Stimulated activated CD8-positive, alpha-beta memory T cell treated with anti-CD3 and anti-CD28 coated beads, Interleukin-15, amount 100 ng/mL, for 1 hour (primary cell): ENCODE measurements around the gene RXRA.

Source experiments
- DNase-seq: peaks from one replicate; pipeline ENCODE4 v3.0.0-alpha.2; 2020; ENCODE audit warnings: low read depth

The RXRA gene

DNA sequence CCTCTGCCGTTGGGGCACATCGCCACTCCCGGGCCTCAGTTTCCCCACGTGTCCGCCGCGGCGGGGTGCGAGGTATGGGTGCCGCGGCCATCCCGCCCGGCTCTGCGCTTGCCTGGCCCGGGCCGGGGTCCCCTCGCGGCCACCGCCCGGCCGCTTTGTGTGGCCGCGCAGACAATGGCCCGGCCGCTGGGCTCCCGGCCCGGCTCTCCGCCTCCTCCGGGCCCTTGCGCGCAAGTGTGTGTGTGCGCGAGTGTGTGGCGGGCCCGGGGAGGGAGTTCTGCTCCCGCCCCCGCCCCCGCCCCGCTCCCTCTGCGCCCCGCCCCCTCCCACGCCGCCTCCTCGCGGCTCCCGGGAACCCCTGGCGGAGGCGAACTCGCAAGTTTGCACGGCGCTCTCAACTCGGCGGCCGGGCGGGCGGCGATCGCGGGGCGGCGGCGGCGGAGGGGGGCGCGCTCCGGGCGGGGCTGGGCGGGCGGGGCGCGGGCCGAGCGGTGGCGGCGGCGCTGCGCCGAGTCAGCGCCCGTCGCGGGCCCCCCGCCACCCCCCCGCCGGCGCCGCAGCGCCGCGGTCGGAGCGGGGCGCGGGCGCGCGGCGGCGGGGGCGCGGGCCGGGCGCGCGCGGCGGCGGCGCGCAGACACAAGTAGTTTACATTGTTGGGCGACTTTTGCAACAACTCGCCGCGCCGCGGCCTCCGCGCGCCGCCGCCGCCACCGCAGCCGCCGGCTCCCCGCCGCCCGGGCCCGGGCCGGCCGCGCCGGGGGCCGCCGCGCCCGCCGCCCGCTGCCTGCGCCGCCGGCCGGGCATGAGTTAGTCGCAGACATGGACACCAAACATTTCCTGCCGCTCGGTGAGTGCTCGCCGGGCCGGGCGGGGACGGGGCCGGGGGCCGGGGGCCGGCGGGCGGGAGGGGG, at the start of gene RXRA:
TSS of gene RXRA (plus strand) at position 643 of the 911 bp plus-strand sequence. CDS start at position 820, 177 bp downstream.
- peak; percentile 30 for DNase-seq

GRCh38 chr9:134278286-134278685, 48.0 kb upstream of the RXRA start:
- no peak for DNase-seq

- no peak for DNase-seq
Observed at GRCh38 chr9:134278974-134279640, 47.1 kb upstream of the RXRA start.

GRCh38 chr9:134282138-134282650, 44.1 kb upstream of the RXRA start:
- no peak for DNase-seq

DNA sequence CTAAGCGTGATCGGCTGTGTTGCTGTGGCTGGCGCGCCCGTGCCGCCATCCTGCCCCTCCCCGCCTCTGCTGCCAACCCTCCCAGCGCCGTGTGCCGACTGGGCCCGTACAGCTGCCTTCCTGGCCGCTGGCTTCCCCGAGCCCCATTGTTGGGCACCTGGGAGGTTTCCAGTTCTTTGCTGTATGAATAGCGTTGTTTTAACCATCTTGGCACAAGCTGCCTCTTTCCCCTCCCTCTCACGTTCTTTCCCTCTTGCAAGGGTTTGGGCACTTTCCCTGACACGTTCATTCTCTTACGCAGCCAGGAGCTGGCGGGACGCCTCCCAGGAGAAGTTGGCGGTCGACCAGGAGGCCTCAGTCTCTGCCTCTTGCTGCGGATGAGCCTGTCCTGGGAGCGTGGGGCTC, 43.1 kb upstream of the RXRA start:
- DNase-seq, result no peak

- DNase-seq, result no peak
Observed at GRCh38 chr9:134283692-134284265, 42.5 kb upstream of the RXRA start.

DNA sequence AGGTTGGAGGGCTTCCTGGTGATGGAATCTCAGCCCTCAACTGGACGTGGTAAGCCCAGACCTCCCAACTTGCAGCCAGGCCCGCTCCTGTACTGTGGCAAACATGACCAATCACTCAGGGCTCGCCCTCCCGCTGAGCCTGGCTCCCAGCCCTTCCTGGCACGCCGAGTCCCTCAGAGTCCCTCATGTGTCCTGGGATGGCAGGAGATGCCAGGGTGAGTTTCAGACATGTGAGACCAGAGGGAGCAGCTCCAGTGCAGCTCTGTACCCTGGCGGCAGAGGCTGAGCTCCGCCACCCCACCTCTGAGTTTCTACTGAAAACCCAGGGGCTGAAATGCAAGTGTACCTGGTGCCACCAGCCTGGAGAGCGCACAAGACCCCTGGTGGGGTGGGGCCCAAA, 42.0 kb upstream of the RXRA start:
- no peak for DNase-seq

DNA sequence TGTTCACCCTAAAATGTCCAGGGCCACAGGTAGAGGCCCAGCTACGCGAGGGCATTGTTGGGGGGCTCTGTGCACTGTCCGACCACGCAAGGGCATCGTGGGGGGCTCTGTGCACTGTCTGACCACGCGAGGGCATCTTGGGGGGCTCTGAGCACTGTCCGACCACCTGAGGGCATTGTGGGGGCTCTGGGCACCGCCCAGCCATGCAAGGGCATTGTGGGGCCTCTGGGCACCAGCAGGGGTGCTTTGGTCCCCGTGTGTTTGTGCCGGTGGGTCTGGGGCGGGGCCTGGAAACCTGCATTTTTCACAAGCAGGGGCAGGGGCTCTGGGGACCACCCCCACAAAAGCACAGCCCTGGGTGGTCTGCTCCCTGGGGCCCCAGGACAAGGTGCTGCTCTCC, 41.5 kb upstream of the RXRA start:
- DNase-seq, result no peak

- DNase-seq, result no peak
Observed at GRCh38 chr9:134285215-134285845, 40.9 kb upstream of the RXRA start.

GRCh38 chr9:134286471-134287245, 39.6 kb upstream of the RXRA start:
- DNase-seq, result no peak

GRCh38 chr9:134287591-134288491, 38.4 kb upstream of the RXRA start:
- DNase-seq, result no peak

DNA sequence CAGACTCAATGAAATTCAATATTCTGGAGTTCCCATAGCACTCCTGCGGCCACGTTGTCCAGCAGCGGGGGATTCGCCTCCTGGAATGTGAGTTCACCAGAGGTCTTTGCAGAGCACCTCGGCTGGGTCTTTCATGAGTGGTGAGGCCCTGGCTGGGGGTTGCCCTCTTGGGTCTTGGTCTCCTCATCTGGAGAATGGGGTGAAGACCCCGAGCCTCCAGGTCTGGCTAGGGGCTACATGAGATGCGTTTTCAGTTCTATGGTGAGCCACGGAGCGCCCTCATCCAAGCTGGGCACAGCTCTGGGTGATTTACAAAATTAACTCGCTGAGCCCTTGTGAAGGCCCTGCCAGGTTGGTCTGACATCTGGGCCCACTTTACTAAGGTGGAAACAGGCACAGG, 37.5 kb upstream of the RXRA start:
- DNase-seq, result no peak

DNA sequence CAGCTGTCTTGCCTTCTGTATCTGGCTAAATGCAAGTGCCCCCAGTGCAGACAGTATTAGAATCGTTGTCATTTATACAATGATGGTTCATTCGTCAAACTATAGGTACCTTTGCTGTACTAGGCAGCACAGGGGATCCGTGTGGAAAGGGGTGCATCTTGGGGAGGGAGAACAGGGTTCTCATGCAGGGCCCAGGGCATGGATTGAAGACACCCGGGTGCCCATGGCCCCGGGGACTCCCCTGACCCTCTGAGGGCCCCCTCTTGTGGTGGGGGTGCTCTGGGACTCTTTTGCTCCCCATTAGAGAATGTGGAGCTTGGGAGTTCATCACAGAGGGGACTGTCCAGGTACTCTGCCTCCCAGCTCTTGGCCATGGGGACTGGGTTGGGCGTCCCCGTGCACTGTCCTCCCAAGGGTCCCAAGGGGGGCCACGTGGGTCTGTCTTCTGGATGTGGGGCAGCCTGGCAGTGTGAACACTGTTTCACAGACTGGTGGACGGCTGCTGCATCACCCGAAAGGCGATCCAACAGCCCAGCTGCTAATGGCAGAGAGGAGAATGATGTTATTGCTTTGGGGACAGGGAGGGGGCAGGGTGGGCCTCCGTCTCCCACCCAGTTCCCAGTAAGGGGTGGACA, 36.9 kb upstream of the RXRA start:
- no peak for DNase-seq

GRCh38 chr9:134290603-134291451, 35.4 kb upstream of the RXRA start:
- no peak for DNase-seq

DNA sequence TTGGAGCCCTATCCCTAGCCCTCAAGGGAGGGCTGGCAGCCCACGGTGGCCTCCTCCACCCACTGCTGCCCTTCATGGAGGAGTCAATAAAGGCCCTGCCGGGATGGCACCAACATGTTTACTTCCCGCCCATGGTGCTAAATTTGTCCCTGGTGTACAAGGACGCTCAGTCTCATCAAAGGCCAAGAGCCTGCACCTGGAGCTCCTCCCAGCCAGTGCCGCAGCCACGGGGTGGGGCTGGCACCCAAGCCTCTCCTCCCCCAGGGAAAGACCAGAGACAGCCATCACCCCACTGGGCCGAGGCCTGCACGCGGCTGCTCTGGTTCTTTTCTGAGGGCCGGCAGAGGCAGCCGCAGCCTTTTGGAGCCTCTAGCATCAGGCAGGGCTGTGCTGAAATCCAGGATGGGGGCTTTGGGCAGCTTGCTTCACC, 34.8 kb upstream of the RXRA start:
- DNase-seq, result no peak

DNA sequence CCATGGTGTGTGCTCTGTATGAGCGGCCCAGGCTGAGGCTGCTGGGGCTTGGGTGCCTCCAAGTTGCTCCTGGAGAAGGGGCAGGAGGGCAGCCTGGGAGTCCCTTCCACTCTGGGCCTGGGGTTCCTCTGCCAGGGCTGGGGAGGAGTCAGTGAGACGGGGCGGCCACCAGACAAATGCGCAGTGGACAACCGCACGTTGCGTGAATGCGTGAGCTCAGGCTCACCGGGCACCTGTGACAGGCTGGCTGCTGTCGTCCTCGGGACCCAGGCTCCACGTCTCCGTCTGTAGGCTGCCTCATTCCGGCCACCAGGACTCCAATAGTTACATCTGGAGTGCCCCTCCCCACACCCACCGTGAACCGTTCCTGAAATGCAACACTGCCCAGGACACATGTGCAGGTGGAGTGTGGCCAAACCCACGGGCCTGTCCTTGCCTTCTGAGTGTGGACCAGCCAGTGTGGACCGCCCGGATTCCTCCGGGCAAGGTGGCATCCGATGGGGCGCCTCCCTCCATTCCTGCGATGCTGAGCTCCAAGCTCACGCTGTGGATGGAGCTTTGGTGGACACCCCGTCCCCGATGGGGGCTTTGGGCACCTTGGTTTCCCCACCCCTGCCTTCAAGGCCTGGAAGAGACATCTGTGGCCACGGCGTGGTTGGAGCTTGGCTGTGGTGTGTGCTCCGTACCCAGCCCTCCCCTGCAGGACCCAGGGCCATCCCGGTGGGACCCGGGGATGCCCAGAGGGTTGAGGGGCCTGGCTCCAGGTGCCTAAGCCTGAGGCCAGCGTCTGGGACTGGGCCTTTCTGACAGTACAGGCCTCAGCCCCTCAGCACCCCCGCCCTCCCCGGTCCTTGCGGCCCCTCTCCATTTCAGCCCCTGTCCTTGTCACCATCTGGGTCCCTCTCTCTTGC, 34.0 kb upstream of the RXRA start:
- DNase-seq, result no peak

DNA sequence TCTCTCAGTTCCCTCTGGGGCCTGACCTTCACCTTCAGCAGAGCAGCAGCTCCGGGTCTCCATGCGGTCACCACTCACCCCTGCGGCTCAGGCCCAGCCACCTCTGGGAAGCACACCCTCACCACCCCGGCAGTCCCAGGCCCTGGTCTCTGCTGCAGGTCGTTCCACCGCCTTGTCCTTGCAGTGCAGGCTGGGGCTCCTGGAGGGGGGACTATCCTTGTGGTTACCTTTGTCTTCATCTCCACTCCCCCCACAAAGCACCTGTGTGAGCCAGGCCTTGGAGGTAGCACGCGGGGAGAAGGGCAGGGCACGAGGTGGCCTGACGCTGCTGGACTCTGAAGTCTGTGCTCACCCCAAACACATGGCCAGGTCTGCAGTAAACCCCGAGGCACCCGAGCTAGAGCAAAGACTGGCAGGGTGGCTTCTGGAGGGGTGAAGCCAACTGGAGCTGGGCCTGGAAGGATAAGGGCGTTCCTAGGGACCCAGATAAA, 33.2 kb upstream of the RXRA start:
- DNase-seq, result no peak
